Measurements from ENCODE around the gene DHX35.

Gene DHX35

GRCh38 chr20:38939686-38940085 is 22.5 kb upstream of the DHX35 start:
- Histone ChIP-seq H3K9ac (ENCODE audit: low read depth, low read length) (no peak overlapping the region), H4K20me1 (ENCODE audit: insufficient read depth, low read length) (peaks cover 67% of the 10 kb centered on the region), H2AFZ (ENCODE audit: low read depth, low read length) (no peak overlapping the region), H3K27me3 (ENCODE audit: insufficient read depth, low read length, poor library complexity) (no peaks in the 10 kb centered on the region), H3K9me3 (ENCODE audit: insufficient read depth, low read length, severe bottlenecking) (no peaks in the 10 kb centered on the region), H3K79me2 (ENCODE audit: insufficient read depth, low read length) (peaks cover 95% of the 10 kb centered on the region), H3K27ac (ENCODE audit: low read length) (no peak overlapping the region), H3K4me3 (ENCODE audit: low read depth in 1 of 2, low read length in 2 of 2) (no peak overlapping the region), H3K4me2 (ENCODE audit: insufficient read depth, low read length) (no peak overlapping the region), H3K36me3 (ENCODE audit: insufficient read depth, low read length) (peaks cover 96% of the 10 kb centered on the region), H3K4me1 (ENCODE audit: insufficient read depth, low read length) (no peaks in the 10 kb centered on the region; the same call in none of the 2 replicates)
- ATAC-seq (ENCODE audit: insufficient read depth, low read depth): peak; percentile 33; the same call in 1 of the 3 replicates
- no peak for DNase-seq
- TF ChIP-seq EZH2 (IDR thresholded peaks at IDR 0.05; ENCODE audit: borderline replicate concordance, low read depth, low read length, severe bottlenecking): no peak
- no peak for TF ChIP-seq CTCF (IDR thresholded peaks at IDR 0.05; ENCODE audit: borderline replicate concordance, extremely low read depth, low read length, poor library complexity, severe bottlenecking)

- H3K27me3 ChIP-seq (ENCODE audit: insufficient read depth, low read length, poor library complexity): no peaks in the 10 kb centered on the region
- H3K4me1 ChIP-seq (ENCODE audit: insufficient read depth, low read length): no peaks in the 10 kb centered on the region; the same call in 1 of the 2 replicates
- H3K4me2 ChIP-seq (ENCODE audit: insufficient read depth, low read length): no peak overlapping the region
- no peak for DNase-seq
- peaks cover 61% of the 10 kb centered on the region for H4K20me1 ChIP-seq (ENCODE audit: insufficient read depth, low read length)
- H3K27ac ChIP-seq (ENCODE audit: low read length): no peak overlapping the region
- no peak for ATAC-seq (ENCODE audit: insufficient read depth, low read depth)
- H3K9ac ChIP-seq (ENCODE audit: low read depth, low read length): no peak overlapping the region
- H3K79me2 ChIP-seq (ENCODE audit: insufficient read depth, low read length): peaks cover 90% of the 10 kb centered on the region
- TF ChIP-seq CTCF (IDR thresholded peaks at IDR 0.05; ENCODE audit: borderline replicate concordance, extremely low read depth, low read length, poor library complexity, severe bottlenecking): no peak
- TF ChIP-seq EZH2 (IDR thresholded peaks at IDR 0.05; ENCODE audit: borderline replicate concordance, low read depth, low read length, severe bottlenecking): no peak
- H3K9me3 ChIP-seq (ENCODE audit: insufficient read depth, low read length, severe bottlenecking): no peaks in the 10 kb centered on the region
- H3K36me3 ChIP-seq (ENCODE audit: insufficient read depth, low read length): peaks cover 96% of the 10 kb centered on the region
- no peak overlapping the region for H3K4me3 ChIP-seq (ENCODE audit: low read depth in 1 of 2, low read length in 2 of 2)
- no peak overlapping the region for H2AFZ ChIP-seq (ENCODE audit: low read depth, low read length)
Measured at GRCh38 chr20:38940644-38941043, 21.5 kb upstream of the DHX35 start.

- peak; percentile 42; the same call in 1 of the 3 replicates for ATAC-seq (ENCODE audit: insufficient read depth, low read depth)
- Histone ChIP-seq H4K20me1 (ENCODE audit: insufficient read depth, low read length) (peaks cover 50% of the 10 kb centered on the region), H3K79me2 (ENCODE audit: insufficient read depth, low read length) (peaks cover 87% of the 10 kb centered on the region)
Measured at GRCh38 chr20:38941726-38942389, 20.3 kb upstream of the DHX35 start.

More at GRCh38 chr20:38941726-38942389, 20.3 kb upstream of the DHX35 start:
- Histone ChIP-seq H3K36me3 (ENCODE audit: insufficient read depth, low read length) (peaks cover 93% of the 10 kb centered on the region), H3K9ac (ENCODE audit: low read depth, low read length) (no peak overlapping the region), H3K4me3 (ENCODE audit: low read depth in 1 of 2, low read length in 2 of 2) (no peak overlapping the region), H3K27ac (ENCODE audit: low read length) (no peak overlapping the region), H3K27me3 (ENCODE audit: insufficient read depth, low read length, poor library complexity) (no peaks in the 10 kb centered on the region), H3K9me3 (ENCODE audit: insufficient read depth, low read length, severe bottlenecking) (no peaks in the 10 kb centered on the region), H3K4me1 (ENCODE audit: insufficient read depth, low read length) (no peaks in the 10 kb centered on the region; the same call in 1 of the 2 replicates), H3K4me2 (ENCODE audit: insufficient read depth, low read length) (no peak overlapping the region), H2AFZ (ENCODE audit: low read depth, low read length) (no peak overlapping the region)
- no peak for TF ChIP-seq EZH2 (IDR thresholded peaks at IDR 0.05; ENCODE audit: borderline replicate concordance, low read depth, low read length, severe bottlenecking)
- TF ChIP-seq CTCF (IDR thresholded peaks at IDR 0.05; ENCODE audit: borderline replicate concordance, extremely low read depth, low read length, poor library complexity, severe bottlenecking): peak; percentile 9
- DNase-seq: no peak

Data from DND-41 (cell line).